Spleen (tissue), 11 donors: ENCODE data around the gene SOX15. TPM values are rescaled to one million over a fixed set of nuclear protein-coding genes. Genes with fewer than 3 reads are reported as not detected.

ENCODE experiments used
- DNase-seq: peaks from one replicate; pipeline ENCODE4 v3.0.0-alpha.2; 2020
- H3K27ac ChIP-seq, 8 donors: fragments of 200-600 bp; sonication (generic) in 7 of 8; 1 replicate in 4 of 8; 2 replicates in 4 of 8; pipeline versions ENCODE4 v1.5.0 to v1.8.0; 2016 to 2021; ENCODE audit warnings: inconsistent platforms in 4 of 8, mild to moderate bottlenecking in 4 of 8, moderate library complexity in 1 of 8
- H3K27me3 ChIP-seq, 7 donors: fragments of 200-600 bp; sonication (generic) in 6 of 7; replicated peaks in 1 of 7; 1 replicate in 4 of 7; 2 replicates in 3 of 7; pipeline versions ENCODE4 v1.5.0 to v1.8.0; 2016 to 2021; ENCODE audit warnings: inconsistent platforms in 3 of 7, mild to moderate bottlenecking in 1 of 7
- H3K36me3 ChIP-seq, 6 donors: fragments of 200-600 bp; sonication (generic) in 5 of 6; 1 replicate in 4 of 6; 2 replicates in 2 of 6; pipeline versions ENCODE4 v1.5.0 to v1.8.0; 2016 to 2021; ENCODE audit warnings: inconsistent platforms in 2 of 6
- H3K4me1 ChIP-seq, 6 donors: fragments of 200-600 bp; sonication (generic) in 5 of 6; 1 replicate in 3 of 6; 2 replicates in 3 of 6; pipeline versions ENCODE4 v1.5.0 to v1.8.0; 2016 to 2021; ENCODE audit warnings: inconsistent platforms in 3 of 6
- H3K4me3 ChIP-seq, 8 donors: fragments of 200-600 bp; sonication (generic) in 7 of 8; 1 replicate in 4 of 8; 2 replicates in 4 of 8; pipeline versions ENCODE4 v1.5.0 to v1.8.0; 2016 to 2021; ENCODE audit warnings: inconsistent platforms in 4 of 8, mild to moderate bottlenecking in 4 of 8, moderate library complexity in 2 of 8
- H3K9me3 ChIP-seq, 8 donors: fragments of 200-600 bp; sonication (generic) in 7 of 8; 1 replicate in 4 of 8; 2 replicates in 4 of 8; pipeline versions ENCODE4 v1.5.0 to v1.8.0; 2016 to 2021; ENCODE audit warnings: inconsistent platforms in 4 of 8
- CTCF ChIP-seq, 11 experiments: fragments of 200-600 bp in 7 of 11; fragments of 450-650 bp in 4 of 11; sonication (generic) in 4 of 11; IDR thresholded peaks in 8 of 11; conservative IDR thresholded peaks in 3 of 11; 1 replicate in 7 of 11; 2 replicates in 4 of 11; pipeline versions ENCODE4 v1.4.0 to v1.8.0; 2016 to 2021; ENCODE audit warnings: antibody characterized with exemption in 11 of 11, inconsistent platforms in 4 of 11, mild to moderate bottlenecking in 1 of 11
- POLR2A ChIP-seq, 3 donors: fragments of 450-650 bp; IDR thresholded peaks; one replicate each; pipeline ENCODE4 v1.5.1; 2017; ENCODE audit warnings: antibody characterized with exemption in 3 of 3, mild to moderate bottlenecking in 1 of 3
- POLR2AphosphoS5 ChIP-seq, 3 donors: sonication (generic); formaldehyde crosslinking; IDR thresholded peaks; one replicate each; pipeline ENCODE4 v1.5.1; 2017; ENCODE audit warnings: antibody characterized with exemption in 3 of 3
- WGBS, 5 donors: extraction: QIAGEN DNeasy Blood & Tissue Kit in 3 of 5; methylation state at CpG; one replicate each; pipeline versions ENCODE4 v1.1.5 to v1.1.7; 2013 to 2018; 5-methylcytosine and 5-hydroxymethylcytosine counted together
- intact Hi-C: fragments of 100-400 bp; cut with DNase I; formaldehyde crosslinking; loops from one replicate; pipeline ENCODE4 v1.15.0; 2023; ENCODE audit warnings: low total_unique reads
- polyA plus RNA-seq, 3 donors: library from polyadenylated mRNA; stranded (reverse); fragments of 200-250 nt; gene quantifications; one replicate each; pipeline ENCODE4 v1.2.1, GENCODE V29; 2013
- total RNA-seq, 7 donors: library from RNA; depleted of rRNA in 3 of 7; stranded (reverse); fragments of >200 nt in 3 of 7; fragmentation: NEBNext Ultra II Directional in 4 of 7; extraction: Animal tissue kit (Norgen Biotek cat#: 25700) in 4 of 7; gene quantifications; one replicate each; pipeline versions ENCODE4 v1.1.0 to v1.2.1, GENCODE V29; 2016 to 2021
- donor health status: healthy with polysubstance abuse.
- donor health status: DM: no; HTN: no; CAD: no; lungs with moderate emphysema.
- donor health status: DM: no; HTN: no; CAD: no.
- donor health status: Bipolar disorder and iron deficiency.
- donor health status: healthy.
- donor health status: DM: no; HTN: no; CAD: no.
- donor health status: DM: yes; HTN: yes; CAD: no.

Gene SOX15
- total and polyA plus RNA-seq, 10 donors: 0.20 to 1.7 (median 0.43) TPM; not detected in 4

GRCh38 chr17:7572338-7572587 is 17.6 kb downstream of the SOX15 start:
- H3K4me3 ChIP-seq: peak overlapping the region; percentile 40 to 100 (median 96)
- peak overlapping the region; percentile 75 to 100 (median 98) for H3K27ac ChIP-seq
- peaks cover 22 to 53% (median 49%) of the 10 kb centered on the region in 6 donors for H3K4me1 ChIP-seq
- peaks cover 15 to 76% (median 58%) of the 10 kb centered on the region in 6 donors for H3K36me3 ChIP-seq
- DNase-seq: no peak
- no peaks in the 10 kb centered on the region for H3K27me3 ChIP-seq
- intact Hi-C loops: loop anchor here (10.0 kb wide), 1 partner anchor 227 kb away; no protein-coding TSS in a partner anchor
- WGBS, 5 donors: 0 to 1% (median 1%) methylated on average over 10 to 11 of the region's 11 CpGs
- no peaks in the 10 kb centered on the region for H3K9me3 ChIP-seq
- TF ChIP-seq CTCF (IDR thresholded peaks at IDR 0.05 in 8 of 11, conservative IDR thresholded peaks at IDR 0.05 in 3 of 11): no peak
- TF ChIP-seq POLR2A (IDR thresholded peaks at IDR 0.05): peak in 2 of 3 donors; percentile 30 to 34
- no peak for TF ChIP-seq POLR2AphosphoS5 (IDR thresholded peaks at IDR 0.05)

- Histone ChIP-seq H3K27ac (no peak overlapping the region), H3K4me3 (no peak overlapping the region), H3K9me3 (no peaks in the 10 kb centered on the region), H3K27me3 (no peaks in the 10 kb centered on the region), H3K4me1 (peaks cover 14 to 35% (median 33%) of the 10 kb centered on the region in 6 donors), H3K36me3 (peaks cover 11 to 76% (median 54%) of the 10 kb centered on the region in 6 donors)
- DNase-seq: no peak
- intact Hi-C loops: loop anchor here (10.0 kb wide), 1 partner anchor 226 kb away; no protein-coding TSS in a partner anchor
- WGBS, 5 donors: 94 to 97% (median 97%) methylated on average over 10 of the region's 10 CpGs
- TF ChIP-seq CTCF (IDR thresholded peaks at IDR 0.05 in 8 of 11, conservative IDR thresholded peaks at IDR 0.05 in 3 of 11): no peak
- no peak for TF ChIP-seq POLR2AphosphoS5 (IDR thresholded peaks at IDR 0.05)
- TF ChIP-seq POLR2A (IDR thresholded peaks at IDR 0.05): no peak
These were observed 19.5 kb downstream of the SOX15 start for GRCh38 chr17:7570351-7570750.

- DNase-seq: no peak
- intact Hi-C loops: no loop called here
- no peak overlapping the region for H3K4me3 ChIP-seq
- H3K27ac ChIP-seq: no peak overlapping the region
- peaks cover 7 to 33% (median 26%) of the 10 kb centered on the region in 6 donors for H3K4me1 ChIP-seq
- H3K27me3 ChIP-seq: no peaks in the 10 kb centered on the region
- 59 to 81% (median 73%) methylated on average over 5 of the region's 5 CpGs for WGBS, 5 donors
- no peaks in the 10 kb centered on the region for H3K9me3 ChIP-seq
- peaks cover 5 to 76% (median 54%) of the 10 kb centered on the region in 6 donors for H3K36me3 ChIP-seq
- TF ChIP-seq POLR2AphosphoS5 (IDR thresholded peaks at IDR 0.05) (no peak), POLR2A (IDR thresholded peaks at IDR 0.05) (no peak), CTCF (IDR thresholded peaks at IDR 0.05 in 8 of 11, conservative IDR thresholded peaks at IDR 0.05 in 3 of 11) (no peak)
These were observed 20.3 kb downstream of the SOX15 start for GRCh38 chr17:7569571-7569970.

GRCh38 chr17:7563115-7563869 is 26.6 kb downstream of the SOX15 start:
- Histone ChIP-seq H3K27me3 (no peaks in the 10 kb centered on the region), H3K4me1 (peaks cover 43 to 67% (median 57%) of the 10 kb centered on the region in 6 donors), H3K9me3 (no peaks in the 10 kb centered on the region), H3K27ac (no peak overlapping the region), H3K4me3 (peak overlapping the region in 4 of 8 donors; percentile 75 to 96 (median 94)), H3K36me3 (peaks cover 5 to 59% (median 41%) of the 10 kb centered on the region in 6 donors)
- 90 to 94% (median 91%) methylated on average over 21 to 30 of the region's 30 CpGs for WGBS, 5 donors
- intact Hi-C loops: loop anchor here (5.0 kb wide), 2 partner anchors 46 to 126 kb away; partner anchors contain the start of genes FGF11 and TMEM102
- TF ChIP-seq POLR2AphosphoS5 (IDR thresholded peaks at IDR 0.05) (no peak), CTCF (IDR thresholded peaks at IDR 0.05 in 8 of 11, conservative IDR thresholded peaks at IDR 0.05 in 3 of 11) (no peak)
- no peak for DNase-seq
